Colonic mucosa (tissue), 4 donors: Measurements from ENCODE around the gene CPNE9. TPM values are rescaled to one million over a fixed set of nuclear protein-coding genes. Genes with fewer than 3 reads are reported as not detected.

Experiments used
- DNase-seq: peaks from one replicate; pipeline ENCODE4 v3.0.0-alpha.2; 2020
- H3K27ac ChIP-seq: fragments of 200-600 bp; one replicate; pipeline ENCODE4 v1.8.0; 2021
- H3K27me3 ChIP-seq: fragments of 200-600 bp; one replicate; pipeline ENCODE4 v1.8.0; 2021
- H3K36me3 ChIP-seq: fragments of 200-600 bp; one replicate; pipeline ENCODE4 v1.8.0; 2021
- H3K4me1 ChIP-seq: fragments of 200-600 bp; one replicate; pipeline ENCODE4 v1.8.0; 2021; ENCODE audit warnings: mild to moderate bottlenecking
- H3K4me3 ChIP-seq: fragments of 200-600 bp; one replicate; pipeline ENCODE4 v1.8.0; 2021
- H3K9ac ChIP-seq, 2 donors: one replicate each; pipeline ENCODE4 v1.7.0; 2013; ENCODE audit warnings: control low read depth in 2 of 2, low read depth in 2 of 2, low read length in 2 of 2
- H3K9me3 ChIP-seq: fragments of 200-600 bp; one replicate; pipeline ENCODE4 v1.8.0; 2021
- intact Hi-C: fragments of 100-400 bp; cut with DNase I; formaldehyde crosslinking; loops from one replicate; pipeline ENCODE4 v1.14.1; 2022
- total RNA-seq, 2 donors: library from RNA; stranded (reverse); fragmentation: NEBNext Ultra II Directional in 1 of 2; extraction: Animal tissue kit (Norgen Biotek cat#: 25700) in 1 of 2; gene quantifications; one replicate each; pipeline ENCODE4 v1.2.1, GENCODE V29; 2021
- TF ChIP-seq, protein P1 (sequence below): fragments of 200-600 bp; IDR thresholded peaks from one replicate; pipeline ENCODE4 v1.8.0; 2022; ENCODE audit warnings: antibody characterized with exemption, mild to moderate bottlenecking
- donor health status: healthy.
- donor health status: DM: no; HTN: no; CAD: no.
- donor health status: DM: no; HTN: no; CAD: no.

The CPNE9 gene
- total RNA-seq, 2 donors from 2014 or later = not detected

DNA sequence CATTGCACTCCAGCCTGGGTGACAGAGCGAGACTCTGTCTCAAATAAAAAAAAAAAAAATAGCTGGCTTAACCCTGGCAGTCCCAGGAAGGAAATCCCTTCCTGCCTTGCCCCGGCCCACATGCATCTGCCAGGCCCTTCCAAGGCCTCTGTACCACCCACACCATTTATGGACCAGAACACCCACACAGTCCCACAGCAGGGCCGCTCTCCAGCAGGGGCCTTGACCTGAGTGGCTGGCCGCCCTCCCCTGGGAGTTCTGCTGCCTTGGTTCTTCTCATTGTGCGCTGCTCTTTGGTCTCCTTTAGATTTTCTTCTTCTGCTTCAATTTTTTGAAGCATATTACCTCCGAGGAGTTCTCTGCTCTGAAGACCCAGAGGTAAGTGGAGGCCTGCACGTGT lies 16.1 kb upstream of the CPNE9 start:
- no peak for DNase-seq
- H3K27ac ChIP-seq = no peak overlapping the region
- H3K9ac ChIP-seq = no peak overlapping the region
- H3K9me3 ChIP-seq = no peaks in the 10 kb centered on the region
- intact Hi-C loops = loop anchor here (10.0 kb wide), 1 partner anchor 183 kb away; no protein-coding TSS in a partner anchor
- peaks cover 30% of the 10 kb centered on the region for H3K36me3 ChIP-seq
- TF ChIP-seq, protein P1, sequence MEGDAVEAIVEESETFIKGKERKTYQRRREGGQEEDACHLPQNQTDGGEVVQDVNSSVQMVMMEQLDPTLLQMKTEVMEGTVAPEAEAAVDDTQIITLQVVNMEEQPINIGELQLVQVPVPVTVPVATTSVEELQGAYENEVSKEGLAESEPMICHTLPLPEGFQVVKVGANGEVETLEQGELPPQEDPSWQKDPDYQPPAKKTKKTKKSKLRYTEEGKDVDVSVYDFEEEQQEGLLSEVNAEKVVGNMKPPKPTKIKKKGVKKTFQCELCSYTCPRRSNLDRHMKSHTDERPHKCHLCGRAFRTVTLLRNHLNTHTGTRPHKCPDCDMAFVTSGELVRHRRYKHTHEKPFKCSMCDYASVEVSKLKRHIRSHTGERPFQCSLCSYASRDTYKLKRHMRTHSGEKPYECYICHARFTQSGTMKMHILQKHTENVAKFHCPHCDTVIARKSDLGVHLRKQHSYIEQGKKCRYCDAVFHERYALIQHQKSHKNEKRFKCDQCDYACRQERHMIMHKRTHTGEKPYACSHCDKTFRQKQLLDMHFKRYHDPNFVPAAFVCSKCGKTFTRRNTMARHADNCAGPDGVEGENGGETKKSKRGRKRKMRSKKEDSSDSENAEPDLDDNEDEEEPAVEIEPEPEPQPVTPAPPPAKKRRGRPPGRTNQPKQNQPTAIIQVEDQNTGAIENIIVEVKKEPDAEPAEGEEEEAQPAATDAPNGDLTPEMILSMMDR = no peak
- H3K27me3 ChIP-seq = no peaks in the 10 kb centered on the region
- no peaks in the 10 kb centered on the region for H3K4me1 ChIP-seq
- H3K4me3 ChIP-seq = no peak overlapping the region

DNA sequence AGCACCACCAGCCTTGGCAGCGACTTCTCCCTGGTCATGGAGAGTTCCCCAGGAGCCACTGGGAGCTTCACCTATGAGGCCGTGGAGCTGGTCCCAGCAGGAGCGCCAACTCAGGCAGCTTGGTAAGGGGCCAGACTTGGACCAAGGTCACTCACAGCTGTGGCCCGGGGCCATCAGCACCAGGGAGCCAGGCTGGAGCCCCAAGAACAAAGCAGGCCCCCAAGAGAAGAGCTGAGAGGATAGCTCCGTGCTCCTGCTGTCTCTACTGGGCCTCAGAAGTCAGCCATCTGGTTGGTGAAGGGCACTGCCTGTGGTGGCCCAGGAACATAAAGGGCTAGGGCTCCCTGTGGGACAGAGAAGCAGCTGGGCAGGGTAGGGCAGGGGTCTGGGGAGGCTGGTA lies 14.7 kb upstream of the CPNE9 start:
- H3K4me1 ChIP-seq = no peaks in the 10 kb centered on the region

GRCh38 chr3:9689757-9690156 lies 13.9 kb upstream of the CPNE9 start:
- Histone ChIP-seq H3K9me3 (no peaks in the 10 kb centered on the region), H3K36me3 (peaks cover 18% of the 10 kb centered on the region), H3K27ac (no peak overlapping the region), H3K4me3 (no peak overlapping the region), H3K9ac (no peak overlapping the region), H3K4me1 (no peaks in the 10 kb centered on the region), H3K27me3 (no peaks in the 10 kb centered on the region)
- TF ChIP-seq, protein P1 = no peak
- DNase-seq = no peak
- intact Hi-C loops = loop anchor here (10.0 kb wide), 1 partner anchor 185 kb away; no protein-coding TSS in a partner anchor

More for the DNA sequence above, 14.7 kb upstream of the CPNE9 start:
- no peak overlapping the region for H3K9ac ChIP-seq
- H3K36me3 ChIP-seq = peaks cover 18% of the 10 kb centered on the region
- H3K27me3 ChIP-seq = no peaks in the 10 kb centered on the region
- no peak overlapping the region for H3K27ac ChIP-seq
- no peaks in the 10 kb centered on the region for H3K9me3 ChIP-seq
- TF ChIP-seq, protein P1 = no peak
- intact Hi-C loops = loop anchor here (10.0 kb wide), 1 partner anchor 184 kb away; no protein-coding TSS in a partner anchor
- H3K4me3 ChIP-seq = no peak overlapping the region
- no peak for DNase-seq

GRCh38 chr3:9690451-9691450 lies 12.9 kb upstream of the CPNE9 start:
- Histone ChIP-seq H3K9me3 (no peaks in the 10 kb centered on the region), H3K9ac (no peak overlapping the region), H3K4me3 (no peak overlapping the region), H3K4me1 (no peaks in the 10 kb centered on the region), H3K27me3 (no peaks in the 10 kb centered on the region), H3K36me3 (peaks cover 18% of the 10 kb centered on the region), H3K27ac (no peak overlapping the region)
- TF ChIP-seq, protein P1 = no peak
- no peak for DNase-seq
- intact Hi-C loops = no loop called here

- H3K4me1 ChIP-seq = no peaks in the 10 kb centered on the region
- H3K9ac ChIP-seq = no peak overlapping the region
- DNase-seq = no peak
- no peak overlapping the region for H3K4me3 ChIP-seq
- peaks cover 18% of the 10 kb centered on the region for H3K36me3 ChIP-seq
- TF ChIP-seq, protein P1 = no peak
- H3K27ac ChIP-seq = no peak overlapping the region
- intact Hi-C loops = no loop called here
- no peaks in the 10 kb centered on the region for H3K27me3 ChIP-seq
- no peaks in the 10 kb centered on the region for H3K9me3 ChIP-seq
Observed at GRCh38 chr3:9691636-9692035, 12.0 kb upstream of the CPNE9 start.
